GM12878 (cell line): ENCODE results near the gene TRAP1. TPM values are rescaled to one million over a fixed set of nuclear protein-coding genes. Genes with fewer than 3 reads are reported as not detected.
A peak's percentile ranks its signal among the peaks of the same experiment; 100 is the strongest.

Experiments used
- ATAC-seq: fragments of 200-7000 bp; cut with Tn5 transposase; 3 replicates; pipeline ENCODE4 v1.9.1; 2020; ENCODE audit warnings: mild to moderate bottlenecking, moderate library complexity
- BruUV-seq: library from RNA; stranded (reverse); fragments of 400-500 nt; replicated peaks from 2 replicates; lab custom pipeline; 2021; lab: Mats Ljungman, UMichigan
- CTCF ChIA-PET: fragments of 300-600 bp; sonication (Branson Sonifier 250); formaldehyde crosslinking; extraction: SDS; loops from one replicate; lab custom pipeline; 2021; ENCODE audit warnings: inconsistent platforms; lab: Yijun Ruan, JAX
- POLR2A ChIA-PET: fragments of 350-600 bp; formaldehyde crosslinking; extraction: SDS; loops from one replicate; lab custom pipeline; 2021; ENCODE audit warnings: inconsistent platforms; lab: Charles Lee
- RAD21 ChIA-PET: fragments of 300-600 bp; sonication (Branson Sonifier 250); formaldehyde crosslinking; loops from one replicate; lab custom pipeline; 2023; ENCODE audit warnings: antibody characterized with exemption; ENCODE audit not compliant: unreplicated experiment; lab: Charles Lee
- SMC1A ChIA-PET: fragments of 300-600 bp; sonication (Branson Sonifier 250); formaldehyde crosslinking; loops from one replicate; lab custom pipeline; 2023; ENCODE audit not compliant: unreplicated experiment, uncharacterized antibody; lab: Charles Lee
- DNase-seq: peaks from one replicate; pipeline ENCODE4 v3.0.0-alpha.2; 2011; ENCODE audit warnings: low read depth, low spot score
- FAIRE-seq: peaks from 3 replicates; lab custom pipeline; 2011; peaks lifted over from hg19 to GRCh38; lab: Jason Lieb, UNC
- H2AFZ ChIP-seq: 2 replicates; pipeline ENCODE4 v1.6.0; 2011; ENCODE audit warnings: low read depth, low read length, control low read depth; ENCODE audit not compliant: control insufficient read depth
- H3K27ac ChIP-seq: 2 replicates; pipeline ENCODE4 v1.5.1; 2011; ENCODE audit warnings: control low read depth; ENCODE audit not compliant: control insufficient read depth, insufficient read depth
- H3K27me3 ChIP-seq, 2 experiments: replicated peaks in 1 of 2; 2 replicates each; pipeline versions ENCODE4 v1.6.0 to v1.6.1; 2011; ENCODE audit warnings: low read length in 1 of 2; ENCODE audit not compliant: control insufficient read depth in 2 of 2, insufficient read depth in 2 of 2
- H3K36me3 ChIP-seq, 2 experiments: 2 replicates each; pipeline ENCODE4 v1.5.1; 2011; ENCODE audit warnings: low read length in 1 of 2; ENCODE audit not compliant: control insufficient read depth in 2 of 2, insufficient read depth in 2 of 2
- H3K4me1 ChIP-seq: 2 replicates; pipeline ENCODE4 v1.6.1; 2011; ENCODE audit warnings: mild to moderate bottlenecking, low read length, moderate library complexity, mixed read lengths; ENCODE audit not compliant: control insufficient read depth, insufficient read depth
- H3K4me2 ChIP-seq: 2 replicates; pipeline ENCODE4 v1.6.0; 2011; ENCODE audit warnings: control low read depth; ENCODE audit not compliant: control insufficient read depth, insufficient read depth
- H3K4me3 ChIP-seq: fragments of 200-600 bp; sonication (generic); 2 replicates; pipeline ENCODE4 v1.5.1; 2016
- H3K79me2 ChIP-seq: 2 replicates; pipeline ENCODE4 v1.6.0; 2011; ENCODE audit warnings: low read length; ENCODE audit not compliant: control insufficient read depth, insufficient read depth
- H3K9ac ChIP-seq: 2 replicates; pipeline ENCODE4 v1.8.0; 2011; ENCODE audit warnings: low read length, control low read depth, mixed read lengths; ENCODE audit not compliant: control insufficient read depth, insufficient read depth
- H3K9me3 ChIP-seq: replicated peaks from 3 replicates; pipeline ENCODE4 v1.5.1; 2011; ENCODE audit warnings: mild to moderate bottlenecking, low read length; ENCODE audit not compliant: control insufficient read depth, insufficient read depth
- H4K20me1 ChIP-seq: 2 replicates; pipeline ENCODE4 v1.6.0; 2011; ENCODE audit not compliant: control insufficient read depth, insufficient read depth
- ATF7 ChIP-seq: fragments of 450-650 bp; IDR thresholded peaks from 2 replicates; pipeline ENCODE4 v1.6.1; 2016; ENCODE audit warnings: low read depth, mild to moderate bottlenecking
- E4F1 ChIP-seq: fragments of 450-650 bp; IDR thresholded peaks from 2 replicates; pipeline ENCODE4 v1.6.1; 2018; ENCODE audit warnings: borderline replicate concordance, mild to moderate bottlenecking; ENCODE audit not compliant: partially characterized antibody
- EGR1 ChIP-seq, 2 experiments: IDR thresholded peaks; 1 replicate in 1 of 2; 2 replicates in 1 of 2; pipeline ENCODE4 v1.6.1; 2011 to 2012; ENCODE audit warnings: low read depth in 2 of 2, low read length in 2 of 2, borderline replicate concordance in 1 of 2, mild to moderate bottlenecking in 1 of 2, moderate library complexity in 1 of 2
- NBN ChIP-seq: fragments of 450-650 bp; IDR thresholded peaks from 2 replicates; pipeline ENCODE4 v1.6.1; 2016
- POU2F2 ChIP-seq: IDR thresholded peaks from 3 replicates; pipeline ENCODE4 v1.6.1; 2011; ENCODE audit warnings: low read depth, mild to moderate bottlenecking, low read length, borderline replicate concordance
- RUNX3 ChIP-seq: IDR thresholded peaks from 2 replicates; pipeline ENCODE4 v1.6.1; 2012; ENCODE audit warnings: low read length, inconsistent platforms
- SIX5 ChIP-seq: IDR thresholded peaks from 2 replicates; pipeline ENCODE4 v1.6.1; 2011; ENCODE audit warnings: mild to moderate bottlenecking, low read depth, low read length, moderate library complexity; ENCODE audit not compliant: severe bottlenecking
- TBL1XR1 ChIP-seq: IDR thresholded peaks from 2 replicates; pipeline ENCODE4 v1.6.1; 2012; ENCODE audit warnings: low read depth, low read length, improper control_type of control experiment
- WGBS: methylation state at CpG from one replicate; pipeline ENCODE4 v1.1.6; 2016; ENCODE audit warnings: low lambda C conversion rate; ENCODE audit not compliant: insufficient replicate concordance, insufficient coverage; ENCODE audit errors: missing lambda C conversion rate; 5-methylcytosine and 5-hydroxymethylcytosine counted together
- in situ Hi-C: fragments of 300-500 bp; cut with MboI; formaldehyde crosslinking; loops from 9 replicates; pipeline ENCODE4 v1.14.3; 2018; ENCODE audit warnings: mixed read lengths
- intact Hi-C: fragments of 100-400 bp; cut with micrococcal nuclease; formaldehyde crosslinking; loops from one replicate; pipeline ENCODE4 v1.14.2; 2022; ENCODE audit not compliant: unreplicated experiment
- polyA plus RNA-seq, 11 experiments: library from polyadenylated mRNA; depleted of rRNA in 4 of 11; unstranded in 6 of 11; stranded (reverse) in 5 of 11; fragments of >200 nt; fragmentation: Nextera tagmentation in 4 of 11; fragmentation: Illumina TruSeq in 1 of 11; extraction: Ambion mirVana in 4 of 11; extraction: Trizol in 1 of 11; gene quantifications; 1 replicate in 1 of 11; 2 replicates in 10 of 11; pipeline versions ENCODE4 v1.2.1 to v1.2.3, GENCODE V29; 2011 to 2016; ENCODE audit warnings: inconsistent platforms in 2 of 11, missing spikeins in 2 of 11, low read depth in 1 of 11
- total RNA-seq, 4 experiments: library from RNA; depleted of rRNA in 3 of 4; stranded (reverse); fragments of >200 nt in 3 of 4; fragmentation: Illumina TruSeq in 1 of 4; extraction: Trizol in 1 of 4; gene quantifications; 2 replicates each; pipeline versions ENCODE4 v1.2.1 to v1.2.3, GENCODE V29; 2013 to 2021

The TRAP1 gene
- total and polyA plus RNA-seq, 10 of the 15 experiments (the other 5 are each of a cell fraction or from before 2014, with no cell fraction given): 16.3 to 442 (median 241) TPM

- intact Hi-C loops (no loop called here), in situ Hi-C loops (no loop called here)
- Histone ChIP-seq H3K9ac (peak overlapping the region; percentile 60), H3K4me1 (peaks cover 42% of the 10 kb centered on the region), H3K4me2 (peak overlapping the region; percentile 99), H3K27ac (peak overlapping the region; percentile 85), H4K20me1 (no peaks in the 10 kb centered on the region), H3K9me3 (no peaks in the 10 kb centered on the region), H3K79me2 (peaks cover 8% of the 10 kb centered on the region), H3K36me3 (no peaks in the 10 kb centered on the region), H3K4me3 (peak overlapping the region; percentile 53), H3K27me3 (no peaks in the 10 kb centered on the region), H2AFZ (peak overlapping the region; percentile 22)
- BruUV-seq: no TSS peak
- SMC1A ChIA-PET: no interaction called here
- peak; percentile 71 for ATAC-seq
- WGBS: 0% methylated on average over 3 of the region's 3 CpGs
- POLR2A ChIA-PET: no interaction called here
- CTCF ChIA-PET: no interaction called here
- TF ChIP-seq ATF7 (0 out of 2 replicates have a peak, but pooled peaks have one; percentile 25), POU2F2 (peak; percentile 76; the same call in 2 of the 3 replicates), E4F1 (no peak), RUNX3 (peak; percentile 81), NBN (0 out of 2 replicates have a peak, but pooled peaks have one; percentile 19), TBL1XR1 (no peak), SIX5 (peak; percentile 20), EGR1 (IDR thresholded peaks at IDR 0.05; ENCODE audit: borderline replicate concordance in 1 of 2, low read depth in 2 of 2, low read length in 2 of 2) (no peak)
- RAD21 ChIA-PET: no interaction called here
- FAIRE-seq: no peak
- DNase-seq: no peak
These were observed 93.7 kb downstream of the TRAP1 start for GRCh38 chr16:3623642-3624041.
